Right forelimb (tissue), 1 donor: ENCODE measurements around the gene STARD3.

Experiments
- DNase-seq: peaks from one replicate; pipeline ENCODE4 v3.0.0-alpha.2; 2018

STARD3 gene

GRCh38 chr17:39621523-39622379 is 15.2 kb upstream of the STARD3 start:
- peak; percentile 95 for DNase-seq

GRCh38 chr17:39622380-39623006 is 14.5 kb upstream of the STARD3 start:
- no peak for DNase-seq

GRCh38 chr17:39623356-39623950 is 13.5 kb upstream of the STARD3 start:
- DNase-seq: peak; percentile 86

- no peak for DNase-seq
These were observed 12.6 kb upstream of the STARD3 start for GRCh38 chr17:39624313-39624712.

- DNase-seq: no peak
These were observed 11.7 kb upstream of the STARD3 start for GRCh38 chr17:39625198-39625785.

GRCh38 chr17:39626171-39627046 is 10.5 kb upstream of the STARD3 start, which contains the start of gene PPP1R1B:
TSS of gene PPP1R1B (plus strand) at chr17:39626952. CDS start at chr17:39627393, 441 bp downstream.
- no peak for DNase-seq

GRCh38 chr17:39627047-39627711 is 9.8 kb upstream of the STARD3 start:
- no peak for DNase-seq

- no peak for DNase-seq
These were observed 9.0 kb upstream of the STARD3 start for GRCh38 chr17:39627712-39628516.

GRCh38 chr17:39628655-39629493 is 8.1 kb upstream of the STARD3 start:
- DNase-seq: no peak

GRCh38 chr17:39629494-39629880 is 7.5 kb upstream of the STARD3 start:
- DNase-seq: no peak

- no peak for DNase-seq
These were observed 7.0 kb upstream of the STARD3 start for GRCh38 chr17:39629898-39630297.

- no peak for DNase-seq
These were observed 5.5 kb upstream of the STARD3 start for GRCh38 chr17:39631403-39631802.

- DNase-seq: no peak
These were observed 4.6 kb upstream of the STARD3 start for GRCh38 chr17:39632153-39632941.

- no peak for DNase-seq
These were observed 3.3 kb upstream of the STARD3 start for GRCh38 chr17:39633570-39634183.

GRCh38 chr17:39634384-39634871 is 2.5 kb upstream of the STARD3 start:
- no peak for DNase-seq

- no peak for DNase-seq
These were observed 1.2 kb upstream of the STARD3 start for GRCh38 chr17:39635614-39636176.

- DNase-seq: no peak
These were observed 387 bp upstream of the STARD3 start for GRCh38 chr17:39636587-39636926.

- DNase-seq: no peak
These were observed 1.4 kb downstream of the STARD3 start for GRCh38 chr17:39638317-39638716.
